ENCODE data around the gene GATAD2B. TPM values are rescaled to one million over a fixed set of nuclear protein-coding genes. Genes with fewer than 3 reads are reported as not detected.

The GATAD2B gene
- polyA plus RNA-seq, 2 of the 4 experiments (the other 2 are of a cell fraction): 4.9 to 8.2 TPM

DNA sequence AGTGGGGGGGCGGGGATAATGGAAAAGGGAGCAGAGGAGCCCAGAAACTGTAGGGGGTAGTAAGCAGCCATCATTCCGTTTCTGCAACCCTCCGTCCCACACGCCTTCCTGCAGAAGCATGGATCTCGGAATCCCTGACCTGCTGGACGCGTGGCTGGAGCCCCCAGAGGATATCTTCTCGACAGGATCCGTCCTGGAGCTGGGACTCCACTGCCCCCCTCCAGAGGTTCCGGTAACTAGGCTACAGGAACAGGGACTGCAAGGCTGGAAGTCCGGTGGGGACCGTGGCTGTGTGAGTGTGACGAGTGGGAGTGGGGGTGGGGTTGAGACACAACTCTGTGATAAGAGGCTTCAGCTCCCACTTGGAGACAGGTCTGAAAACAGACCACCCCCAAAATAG is 45.6 kb upstream of the GATAD2B start:
- FAIRE-seq (no peak), DNase-seq (ENCODE audit: low read depth in 1 of 2, low spot score in 1 of 2) (no peak), ATAC-seq (no peak)
- H3K4me3 ChIP-seq: peak overlapping the region; percentile 64
- 86% methylated on average over 12 of the region's 13 CpGs for WGBS (ENCODE audit: missing lambda C conversion rate)
- ChIA-PET POLR2A (interaction anchor here (1.6 to 4.2 kb wide), 5 partner anchors 9 to 214 kb away, joined by 4 to 78 read pairs (median 16); partner anchors contain the start of genes CRTC2, DENND4B, JTB and RPS27), CTCF (interaction anchor here (0.7 to 4.7 kb wide), 9 partner anchors 9 to 578 kb away, joined by 3 to 52 read pairs (median 5); partner anchors contain the start of genes CRTC2, DENND4B, JTB and RAB13)
- peak overlapping the region; percentile 99 for H3K4me2 ChIP-seq
- H3K27ac ChIP-seq: peak overlapping the region; percentile 90 to 92
- peaks cover 17% of the 10 kb centered on the region for H3K4me1 ChIP-seq
- no peaks in the 10 kb centered on the region for H3K9me3 ChIP-seq
- TF ChIP-seq JUNB (IDR thresholded peaks at IDR 0.05) (no peak), CHD2 (IDR thresholded peaks at IDR 0.05; ENCODE audit: low read length, partially characterized antibody) (no peak), RCOR1 (IDR thresholded peaks at IDR 0.05; ENCODE audit: low read depth, low read length) (no peak), EHMT2 (IDR thresholded peaks at IDR 0.05; ENCODE audit: low read depth) (no peak), ZFP36 (IDR thresholded peaks at IDR 0.05; ENCODE audit: borderline replicate concordance, partially characterized antibody) (no peak), GATA3 (IDR thresholded peaks at IDR 0.05; ENCODE audit: borderline replicate concordance) (no peak), TFCP2L1 (CRISPR knock-in tag; IDR thresholded peaks at IDR 0.05) (no peak), EHF (CRISPR knock-in tag; IDR thresholded peaks at IDR 0.05) (no peak), NFE2L2 (conservative IDR thresholded peaks at IDR 0.05; ENCODE audit: low read length) (no peak), FOSL2 (IDR thresholded peaks at IDR 0.05) (no peak), FOSL2 (CRISPR knock-in tag; IDR thresholded peaks at IDR 0.05) (no peak), MYC (IDR thresholded peaks at IDR 0.05; ENCODE audit: borderline replicate concordance, low read length) (no peak)
- TF ChIP-seq, protein P1, sequence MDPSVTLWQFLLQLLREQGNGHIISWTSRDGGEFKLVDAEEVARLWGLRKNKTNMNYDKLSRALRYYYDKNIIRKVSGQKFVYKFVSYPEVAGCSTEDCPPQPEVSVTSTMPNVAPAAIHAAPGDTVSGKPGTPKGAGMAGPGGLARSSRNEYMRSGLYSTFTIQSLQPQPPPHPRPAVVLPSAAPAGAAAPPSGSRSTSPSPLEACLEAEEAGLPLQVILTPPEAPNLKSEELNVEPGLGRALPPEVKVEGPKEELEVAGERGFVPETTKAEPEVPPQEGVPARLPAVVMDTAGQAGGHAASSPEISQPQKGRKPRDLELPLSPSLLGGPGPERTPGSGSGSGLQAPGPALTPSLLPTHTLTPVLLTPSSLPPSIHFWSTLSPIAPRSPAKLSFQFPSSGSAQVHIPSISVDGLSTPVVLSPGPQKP (IDR thresholded peaks at IDR 0.05; ENCODE audit: low read depth, low read length): no peak

DNA sequence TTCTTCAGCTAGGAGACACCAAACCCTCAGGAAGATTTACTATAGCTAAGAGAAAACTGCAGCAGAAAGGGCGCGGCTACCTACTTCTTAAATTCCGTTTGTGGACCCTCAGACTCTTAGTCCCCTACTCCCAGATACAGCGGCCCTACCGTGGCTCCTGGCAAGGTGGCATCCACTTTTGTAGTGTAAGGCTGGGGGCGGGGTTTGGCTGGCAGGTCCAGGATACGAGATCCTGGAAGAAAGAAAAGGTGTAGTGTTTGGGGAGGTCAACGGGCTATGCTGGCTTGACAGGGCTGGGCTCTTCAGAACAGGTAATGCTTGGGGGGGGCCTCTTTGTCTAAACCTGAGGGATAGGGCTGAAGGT is 45.2 kb upstream of the GATAD2B start:
- no peak for FAIRE-seq
- H3K27ac ChIP-seq: peak overlapping the region; percentile 90 to 92
- POLR2A ChIA-PET: interaction anchor here (1.1 to 4.2 kb wide), 11 partner anchors 9 to 334 kb away, joined by 3 to 78 read pairs (median 8); partner anchors contain the start of genes CHTOP, CRTC2, DENND4B and JTB

More for the DNA sequence above, 45.2 kb upstream of the GATAD2B start:
- CTCF ChIA-PET: interaction anchor here (1.2 to 4.7 kb wide), 12 partner anchors 10 to 579 kb away, joined by 3 to 52 read pairs (median 5); partner anchors contain the start of genes CRTC2, DENND4B, JTB and RAB13
- DNase-seq (ENCODE audit: low read depth in 1 of 2, low spot score in 1 of 2) (no peak), ATAC-seq (no peak)
- Histone ChIP-seq H3K9me3 (no peaks in the 10 kb centered on the region), H3K4me3 (peak overlapping the region; percentile 64), H3K4me2 (peak overlapping the region; percentile 99), H3K4me1 (peaks cover 17% of the 10 kb centered on the region)
- 10% methylated on average over 8 of the region's 8 CpGs for WGBS (ENCODE audit: missing lambda C conversion rate)
- no peak for TF ChIP-seq CBX8 (IDR thresholded peaks at IDR 0.05)
- TF ChIP-seq BCL3 (IDR thresholded peaks at IDR 0.05): no peak; the same call in 2 of the 3 replicates
- TF ChIP-seq, protein P2, sequence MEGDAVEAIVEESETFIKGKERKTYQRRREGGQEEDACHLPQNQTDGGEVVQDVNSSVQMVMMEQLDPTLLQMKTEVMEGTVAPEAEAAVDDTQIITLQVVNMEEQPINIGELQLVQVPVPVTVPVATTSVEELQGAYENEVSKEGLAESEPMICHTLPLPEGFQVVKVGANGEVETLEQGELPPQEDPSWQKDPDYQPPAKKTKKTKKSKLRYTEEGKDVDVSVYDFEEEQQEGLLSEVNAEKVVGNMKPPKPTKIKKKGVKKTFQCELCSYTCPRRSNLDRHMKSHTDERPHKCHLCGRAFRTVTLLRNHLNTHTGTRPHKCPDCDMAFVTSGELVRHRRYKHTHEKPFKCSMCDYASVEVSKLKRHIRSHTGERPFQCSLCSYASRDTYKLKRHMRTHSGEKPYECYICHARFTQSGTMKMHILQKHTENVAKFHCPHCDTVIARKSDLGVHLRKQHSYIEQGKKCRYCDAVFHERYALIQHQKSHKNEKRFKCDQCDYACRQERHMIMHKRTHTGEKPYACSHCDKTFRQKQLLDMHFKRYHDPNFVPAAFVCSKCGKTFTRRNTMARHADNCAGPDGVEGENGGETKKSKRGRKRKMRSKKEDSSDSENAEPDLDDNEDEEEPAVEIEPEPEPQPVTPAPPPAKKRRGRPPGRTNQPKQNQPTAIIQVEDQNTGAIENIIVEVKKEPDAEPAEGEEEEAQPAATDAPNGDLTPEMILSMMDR (IDR thresholded peaks at IDR 0.05): no peak
- TF ChIP-seq MAFK (IDR thresholded peaks at IDR 0.05; ENCODE audit: partially characterized antibody): no peak
- TF ChIP-seq HOXB13 (CRISPR knock-in tag; IDR thresholded peaks at IDR 0.05; ENCODE audit: low read depth): no peak
- TF ChIP-seq REST (IDR thresholded peaks at IDR 0.05): no peak
- no peak for TF ChIP-seq ATOH8 (CRISPR knock-in tag; IDR thresholded peaks at IDR 0.05; ENCODE audit: low read depth)
- TF ChIP-seq PHF8 (IDR thresholded peaks at IDR 0.05; ENCODE audit: borderline replicate concordance, low read depth): no peak
- TF ChIP-seq MAZ (IDR thresholded peaks at IDR 0.05; ENCODE audit: borderline replicate concordance, low read depth, low read length): no peak
- TF ChIP-seq HOXB5 (CRISPR knock-in tag; IDR thresholded peaks at IDR 0.05): no peak
- TF ChIP-seq EHMT2 (IDR thresholded peaks at IDR 0.05; ENCODE audit: low read depth): no peak
- no peak for TF ChIP-seq FOXS1 (CRISPR knock-in tag; IDR thresholded peaks at IDR 0.05)
- no peak for TF ChIP-seq HEYL (CRISPR knock-in tag; IDR thresholded peaks at IDR 0.05)
- no peak for TF ChIP-seq BHLHE40 (IDR thresholded peaks at IDR 0.05; ENCODE audit: low read depth, low read length)
- TF ChIP-seq, protein P1 (IDR thresholded peaks at IDR 0.05; ENCODE audit: low read depth, low read length): no peak
- TF ChIP-seq SREBF2 (IDR thresholded peaks at IDR 0.05): no peak
